ENCODE data around the gene MRGPRX4.

Gene MRGPRX4

GRCh38 chr11:18204771-18205170 lies 32.1 kb downstream of the MRGPRX4 start:
- Histone ChIP-seq H3K4me1 (ENCODE audit: insufficient read depth, low read length, poor library complexity, severe bottlenecking) (no peaks in the 10 kb centered on the region), H3K36me3 (ENCODE audit: insufficient read depth, low read length) (no peaks in the 10 kb centered on the region), H3K4me3 (ENCODE audit: low read length, poor library complexity, severe bottlenecking) (no peak overlapping the region), H3F3A (ENCODE audit: low read depth) (no peaks in the 10 kb centered on the region), H3K9me2 (replicated peaks; ENCODE audit: low read depth, low read length) (no peaks in the 10 kb centered on the region), H2AFZ (ENCODE audit: low read length) (no peak overlapping the region), H3K27me3 (ENCODE audit: insufficient read depth, low read length, poor library complexity, severe bottlenecking) (peaks cover 82% of the 10 kb centered on the region), H3K9ac (ENCODE audit: low read depth, low read length, poor library complexity, severe bottlenecking) (no peak overlapping the region), H4K20me1 (ENCODE audit: insufficient read depth, low read length, poor library complexity, severe bottlenecking) (no peaks in the 10 kb centered on the region), H3K79me2 (ENCODE audit: insufficient read depth, low read length) (no peaks in the 10 kb centered on the region), H3K4me2 (ENCODE audit: low read depth, low read length, poor library complexity, severe bottlenecking) (no peak overlapping the region), H3K9me3 (ENCODE audit: insufficient read depth, low read depth, low read length) (no peaks in the 10 kb centered on the region)
- TF ChIP-seq CTCF (conservative IDR thresholded peaks at IDR 0.05; ENCODE audit: low read length): no peak
- no peak for TF ChIP-seq EZH2phosphoT487 (IDR thresholded peaks at IDR 0.05; ENCODE audit: borderline replicate concordance)

GRCh38 chr11:18209058-18209457 lies 36.4 kb downstream of the MRGPRX4 start:
- Histone ChIP-seq H2AFZ (ENCODE audit: low read length) (no peak overlapping the region), H3K4me2 (ENCODE audit: low read depth, low read length, poor library complexity, severe bottlenecking) (no peak overlapping the region), H3K36me3 (ENCODE audit: insufficient read depth, low read length) (no peaks in the 10 kb centered on the region), H3K4me3 (ENCODE audit: low read length, poor library complexity, severe bottlenecking) (no peak overlapping the region), H4K20me1 (ENCODE audit: insufficient read depth, low read length, poor library complexity, severe bottlenecking) (no peaks in the 10 kb centered on the region), H3K9me3 (ENCODE audit: insufficient read depth, low read depth, low read length) (no peaks in the 10 kb centered on the region), H3F3A (ENCODE audit: low read depth) (no peaks in the 10 kb centered on the region), H3K9me2 (replicated peaks; ENCODE audit: low read depth, low read length) (no peaks in the 10 kb centered on the region), H3K27me3 (ENCODE audit: insufficient read depth, low read length, poor library complexity, severe bottlenecking) (peaks cover 91% of the 10 kb centered on the region), H3K79me2 (ENCODE audit: insufficient read depth, low read length) (no peaks in the 10 kb centered on the region), H3K9ac (ENCODE audit: low read depth, low read length, poor library complexity, severe bottlenecking) (no peak overlapping the region), H3K4me1 (ENCODE audit: insufficient read depth, low read length, poor library complexity, severe bottlenecking) (no peaks in the 10 kb centered on the region)
- TF ChIP-seq CTCF (conservative IDR thresholded peaks at IDR 0.05; ENCODE audit: low read length) (no peak), EZH2phosphoT487 (IDR thresholded peaks at IDR 0.05; ENCODE audit: borderline replicate concordance) (no peak)

GRCh38 chr11:18221274-18221876 lies 48.7 kb downstream of the MRGPRX4 start:
- TF ChIP-seq EZH2phosphoT487 (IDR thresholded peaks at IDR 0.05; ENCODE audit: borderline replicate concordance): no peak
- TF ChIP-seq CTCF (conservative IDR thresholded peaks at IDR 0.05; ENCODE audit: low read length): no peak
- no peaks in the 10 kb centered on the region for H3F3A ChIP-seq (ENCODE audit: low read depth)
- no peaks in the 10 kb centered on the region for H3K79me2 ChIP-seq (ENCODE audit: insufficient read depth, low read length)
- H3K9me2 ChIP-seq (replicated peaks; ENCODE audit: low read depth, low read length): no peaks in the 10 kb centered on the region
- peaks cover 32% of the 10 kb centered on the region for H3K27me3 ChIP-seq (ENCODE audit: insufficient read depth, low read length, poor library complexity, severe bottlenecking)
- no peaks in the 10 kb centered on the region for H3K36me3 ChIP-seq (ENCODE audit: insufficient read depth, low read length)
- no peaks in the 10 kb centered on the region for H4K20me1 ChIP-seq (ENCODE audit: insufficient read depth, low read length, poor library complexity, severe bottlenecking)
- H2AFZ ChIP-seq (ENCODE audit: low read length): no peak overlapping the region
- no peaks in the 10 kb centered on the region for H3K4me1 ChIP-seq (ENCODE audit: insufficient read depth, low read length, poor library complexity, severe bottlenecking)
- H3K4me2 ChIP-seq (ENCODE audit: low read depth, low read length, poor library complexity, severe bottlenecking): no peak overlapping the region
- H3K9me3 ChIP-seq (ENCODE audit: insufficient read depth, low read depth, low read length): no peaks in the 10 kb centered on the region
- no peak overlapping the region for H3K9ac ChIP-seq (ENCODE audit: low read depth, low read length, poor library complexity, severe bottlenecking)
- no peak overlapping the region for H3K4me3 ChIP-seq (ENCODE audit: low read length, poor library complexity, severe bottlenecking)
